Activated naive CD8-positive, alpha-beta T cell treated with anti-CD3 and anti-CD28 coated beads, Interleukin-2, amount 50 U/mL, for 24 hours (primary cell): ENCODE data around the gene UBAP2L.

ENCODE experiments used
- ATAC-seq: fragments of 150-1000 bp; cut with Tn5 transposase; one replicate; pipeline ENCODE4 v1.10.0; 2021
- DNase-seq: peaks from one replicate; pipeline ENCODE4 v3.0.0; 2021
- H3K27ac Mint-ChIP-seq: one replicate; pipeline ENCODE4 v1.8.0; 2021; ENCODE audit warnings: mild to moderate bottlenecking, mixed read lengths
- H3K27me3 Mint-ChIP-seq: one replicate; pipeline ENCODE4 v1.8.0; 2021; ENCODE audit warnings: mixed read lengths
- H3K36me3 Mint-ChIP-seq: one replicate; pipeline ENCODE4 v1.8.0; 2021; ENCODE audit warnings: low read depth, mixed read lengths
- H3K4me1 Mint-ChIP-seq: one replicate; pipeline ENCODE4 v1.8.0; 2021; ENCODE audit warnings: mixed read lengths
- H3K4me3 Mint-ChIP-seq: one replicate; pipeline ENCODE4 v1.8.0; 2021; ENCODE audit warnings: mild to moderate bottlenecking, moderate library complexity, mixed read lengths
- H3K9me3 Mint-ChIP-seq: one replicate; pipeline ENCODE4 v1.8.0; 2021; ENCODE audit warnings: mixed read lengths

The UBAP2L gene, protein sequence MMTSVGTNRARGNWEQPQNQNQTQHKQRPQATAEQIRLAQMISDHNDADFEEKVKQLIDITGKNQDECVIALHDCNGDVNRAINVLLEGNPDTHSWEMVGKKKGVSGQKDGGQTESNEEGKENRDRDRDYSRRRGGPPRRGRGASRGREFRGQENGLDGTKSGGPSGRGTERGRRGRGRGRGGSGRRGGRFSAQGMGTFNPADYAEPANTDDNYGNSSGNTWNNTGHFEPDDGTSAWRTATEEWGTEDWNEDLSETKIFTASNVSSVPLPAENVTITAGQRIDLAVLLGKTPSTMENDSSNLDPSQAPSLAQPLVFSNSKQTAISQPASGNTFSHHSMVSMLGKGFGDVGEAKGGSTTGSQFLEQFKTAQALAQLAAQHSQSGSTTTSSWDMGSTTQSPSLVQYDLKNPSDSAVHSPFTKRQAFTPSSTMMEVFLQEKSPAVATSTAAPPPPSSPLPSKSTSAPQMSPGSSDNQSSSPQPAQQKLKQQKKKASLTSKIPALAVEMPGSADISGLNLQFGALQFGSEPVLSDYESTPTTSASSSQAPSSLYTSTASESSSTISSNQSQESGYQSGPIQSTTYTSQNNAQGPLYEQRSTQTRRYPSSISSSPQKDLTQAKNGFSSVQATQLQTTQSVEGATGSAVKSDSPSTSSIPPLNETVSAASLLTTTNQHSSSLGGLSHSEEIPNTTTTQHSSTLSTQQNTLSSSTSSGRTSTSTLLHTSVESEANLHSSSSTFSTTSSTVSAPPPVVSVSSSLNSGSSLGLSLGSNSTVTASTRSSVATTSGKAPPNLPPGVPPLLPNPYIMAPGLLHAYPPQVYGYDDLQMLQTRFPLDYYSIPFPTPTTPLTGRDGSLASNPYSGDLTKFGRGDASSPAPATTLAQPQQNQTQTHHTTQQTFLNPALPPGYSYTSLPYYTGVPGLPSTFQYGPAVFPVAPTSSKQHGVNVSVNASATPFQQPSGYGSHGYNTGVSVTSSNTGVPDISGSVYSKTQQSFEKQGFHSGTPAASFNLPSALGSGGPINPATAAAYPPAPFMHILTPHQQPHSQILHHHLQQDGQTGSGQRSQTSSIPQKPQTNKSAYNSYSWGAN

GRCh38 chr1:154220071-154220969, at the start of gene UBAP2L:
Gene UBAP2L, plus strand, starts transcription at chr1:154220955. Its CDS starts 4,169 bp downstream, at chr1:154225124.
- H3K9me3 Mint-ChIP-seq: peaks cover 9% of the 10 kb centered on the region

GRCh38 chr1:154171223-154171583, 49.6 kb upstream of the UBAP2L start:
- Mint-ChIP-seq H3K27ac (peak overlapping the region; percentile 96), H3K9me3 (no peaks in the 10 kb centered on the region), H3K36me3 (peaks cover 78% of the 10 kb centered on the region), H3K4me3 (no peak overlapping the region), H3K4me1 (peaks cover 60% of the 10 kb centered on the region), H3K27me3 (no peaks in the 10 kb centered on the region)
- ATAC-seq (peak; percentile 8), DNase-seq (no peak)

More at GRCh38 chr1:154220071-154220969, at the start of gene UBAP2L:
- DNase-seq (peak; percentile 99), ATAC-seq (peak; percentile 94)
- peaks cover 4% of the 10 kb centered on the region for H3K27me3 Mint-ChIP-seq
- peak within 1 kb of the TSS; percentile 99 for H3K4me3 Mint-ChIP-seq
- H3K36me3 Mint-ChIP-seq: peaks cover 68% of the 10 kb centered on the region
- peaks cover 78% of the 10 kb centered on the region for H3K4me1 Mint-ChIP-seq
- H3K27ac Mint-ChIP-seq: peak within 1 kb of the TSS; percentile 99

- Mint-ChIP-seq H3K27ac (peak overlapping the region; percentile 96), H3K4me1 (peaks cover 67% of the 10 kb centered on the region), H3K27me3 (no peaks in the 10 kb centered on the region), H3K9me3 (no peaks in the 10 kb centered on the region), H3K4me3 (no peak overlapping the region), H3K36me3 (peaks cover 77% of the 10 kb centered on the region)
- ATAC-seq: no peak
- DNase-seq: no peak
These were observed 48.9 kb upstream of the UBAP2L start for GRCh38 chr1:154171880-154172279.

GRCh38 chr1:154174654-154175053, 46.1 kb upstream of the UBAP2L start:
- ATAC-seq: no peak
- no peak for DNase-seq
- no peaks in the 10 kb centered on the region for H3K9me3 Mint-ChIP-seq
- H3K4me3 Mint-ChIP-seq: no peak overlapping the region
- no peak overlapping the region for H3K27ac Mint-ChIP-seq
- peaks cover 77% of the 10 kb centered on the region for H3K36me3 Mint-ChIP-seq
- H3K4me1 Mint-ChIP-seq: peaks cover 82% of the 10 kb centered on the region
- no peaks in the 10 kb centered on the region for H3K27me3 Mint-ChIP-seq

GRCh38 chr1:154176337-154176736, 44.4 kb upstream of the UBAP2L start:
- Mint-ChIP-seq H3K27me3 (no peaks in the 10 kb centered on the region), H3K27ac (peak overlapping the region; percentile 59), H3K4me1 (peaks cover 81% of the 10 kb centered on the region), H3K36me3 (peaks cover 76% of the 10 kb centered on the region), H3K9me3 (no peaks in the 10 kb centered on the region), H3K4me3 (no peak overlapping the region)
- no peak for ATAC-seq
- no peak for DNase-seq

DNA sequence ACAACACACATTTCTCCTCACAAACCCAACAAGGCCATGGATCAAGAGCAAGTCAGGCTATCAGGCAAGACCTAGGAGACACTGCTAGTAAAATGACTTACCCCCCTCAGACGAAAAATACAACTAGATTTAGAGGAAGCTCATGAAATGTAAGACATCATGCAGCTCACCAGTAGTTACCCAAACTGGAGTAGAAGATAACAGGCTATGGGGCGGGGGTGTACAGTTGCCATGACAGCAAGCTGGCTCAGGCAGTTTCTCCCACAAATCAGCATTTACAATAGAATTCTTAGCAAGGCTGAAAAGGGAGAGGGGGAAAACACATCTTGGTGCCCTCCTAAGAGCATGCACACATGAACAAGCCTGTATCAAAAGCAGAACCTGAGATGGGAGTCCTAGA, 42.7 kb upstream of the UBAP2L start:
- peaks cover 79% of the 10 kb centered on the region for H3K4me1 Mint-ChIP-seq
- H3K36me3 Mint-ChIP-seq: peaks cover 69% of the 10 kb centered on the region
- no peaks in the 10 kb centered on the region for H3K9me3 Mint-ChIP-seq
- peak overlapping the region; percentile 99 for H3K27ac Mint-ChIP-seq
- DNase-seq (no peak), ATAC-seq (no peak)
- H3K27me3 Mint-ChIP-seq: no peaks in the 10 kb centered on the region
- peak overlapping the region; percentile 12 for H3K4me3 Mint-ChIP-seq

GRCh38 chr1:154178911-154179811, 41.6 kb upstream of the UBAP2L start:
- ATAC-seq (no peak), DNase-seq (no peak)
- H3K27me3 Mint-ChIP-seq: no peaks in the 10 kb centered on the region
- no peaks in the 10 kb centered on the region for H3K9me3 Mint-ChIP-seq
- peak overlapping the region; percentile 100 for H3K4me3 Mint-ChIP-seq
- peaks cover 65% of the 10 kb centered on the region for H3K36me3 Mint-ChIP-seq
- H3K4me1 Mint-ChIP-seq: peaks cover 83% of the 10 kb centered on the region
- H3K27ac Mint-ChIP-seq: peak overlapping the region; percentile 99

GRCh38 chr1:154179946-154180687, 40.6 kb upstream of the UBAP2L start:
- Mint-ChIP-seq H3K9me3 (no peaks in the 10 kb centered on the region), H3K27me3 (no peaks in the 10 kb centered on the region), H3K36me3 (peaks cover 59% of the 10 kb centered on the region), H3K4me1 (peaks cover 79% of the 10 kb centered on the region), H3K4me3 (peak overlapping the region; percentile 100), H3K27ac (peak overlapping the region; percentile 99)
- no peak for DNase-seq
- ATAC-seq: no peak

DNA sequence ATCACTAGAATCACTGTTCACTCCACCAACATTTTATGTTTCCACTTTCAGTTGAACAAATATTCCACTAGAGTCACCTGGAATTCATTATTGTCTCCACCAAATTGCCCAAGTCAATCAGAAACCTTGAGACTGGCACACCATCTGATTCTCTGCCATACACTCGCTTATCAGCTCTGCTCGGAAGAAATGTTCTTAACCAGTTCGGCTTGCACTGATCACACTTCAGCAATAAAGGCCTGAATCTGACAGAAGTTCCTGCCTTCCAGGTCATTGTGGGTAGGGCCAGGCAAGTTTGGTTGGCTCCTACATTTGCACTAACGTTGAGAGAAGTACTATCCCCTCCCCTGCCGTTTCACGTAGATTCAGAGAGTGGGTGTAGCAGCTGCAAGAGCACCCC, 38.8 kb upstream of the UBAP2L start:
- no peak for ATAC-seq
- Mint-ChIP-seq H3K27me3 (no peaks in the 10 kb centered on the region), H3K36me3 (peaks cover 45% of the 10 kb centered on the region), H3K9me3 (no peaks in the 10 kb centered on the region), H3K27ac (peak overlapping the region; percentile 99), H3K4me3 (peak overlapping the region; percentile 100), H3K4me1 (peaks cover 62% of the 10 kb centered on the region)
- DNase-seq: no peak

DNA sequence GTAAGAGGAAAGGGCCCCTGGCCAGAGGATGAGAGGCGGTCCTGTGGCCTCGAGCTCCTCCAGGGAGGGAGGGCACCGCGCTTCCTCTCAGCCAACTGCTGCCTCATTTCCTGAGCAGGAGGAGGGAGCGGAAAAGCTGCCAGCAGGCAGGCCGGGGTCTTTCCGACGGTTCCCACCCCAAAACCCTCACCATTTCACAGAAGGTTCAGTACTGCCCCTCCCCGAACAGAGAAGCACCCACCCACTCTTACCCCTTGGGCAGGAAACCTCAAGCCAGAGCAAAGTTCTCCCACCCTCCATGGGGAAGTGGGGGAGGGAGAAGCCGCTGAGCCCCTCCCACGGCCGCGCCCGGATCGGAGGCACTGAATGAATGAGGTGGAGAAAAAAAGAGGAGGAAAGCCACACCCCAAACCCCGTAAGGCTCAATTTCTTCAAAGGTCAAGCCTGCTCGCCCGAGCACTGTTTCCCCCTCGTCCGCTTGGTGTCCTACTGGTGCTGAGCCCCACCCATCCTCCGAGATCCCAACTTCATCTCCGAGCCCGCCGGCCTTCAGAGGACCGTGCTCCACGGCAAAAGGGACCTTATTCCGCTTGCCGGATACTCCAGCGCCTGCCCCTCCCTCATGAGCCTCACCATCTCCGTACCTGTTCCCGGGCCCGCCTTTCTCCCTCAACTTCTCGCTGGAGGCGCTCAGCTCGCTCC, 38.3 kb upstream of the UBAP2L start:
- Mint-ChIP-seq H3K9me3 (no peaks in the 10 kb centered on the region), H3K36me3 (peaks cover 39% of the 10 kb centered on the region), H3K4me3 (peak overlapping the region; percentile 100), H3K4me1 (peaks cover 57% of the 10 kb centered on the region), H3K27me3 (no peaks in the 10 kb centered on the region), H3K27ac (peak overlapping the region; percentile 99)
- DNase-seq: peak; percentile 85
- peak; percentile 81 for ATAC-seq

GRCh38 chr1:154183046-154183915, 37.5 kb upstream of the UBAP2L start:
- ATAC-seq: peak; percentile 81
- peak; percentile 97 for DNase-seq
- H3K4me3 Mint-ChIP-seq: peak overlapping the region; percentile 100
- peaks cover 37% of the 10 kb centered on the region for H3K36me3 Mint-ChIP-seq
- H3K27me3 Mint-ChIP-seq: no peaks in the 10 kb centered on the region
- peak overlapping the region; percentile 99 for H3K27ac Mint-ChIP-seq
- H3K9me3 Mint-ChIP-seq: no peaks in the 10 kb centered on the region
- peaks cover 49% of the 10 kb centered on the region for H3K4me1 Mint-ChIP-seq
